Purkinje cell (primary cell): ENCODE results near the gene AMER2. TPM values are rescaled to one million over a fixed set of nuclear protein-coding genes. Genes with fewer than 3 reads are reported as not detected.

ENCODE experiments used
- polyA plus RNA-seq: library from polyadenylated mRNA; unstranded; fragments of >200 nt; fragmentation: Nextera tagmentation; gene quantifications from 2 replicates; pipeline ENCODE4 v1.2.1, GENCODE V29; 2014

AMER2 gene
- 11.0 and 15.7 TPM in 2 replicates for polyA plus RNA-seq

DNA sequence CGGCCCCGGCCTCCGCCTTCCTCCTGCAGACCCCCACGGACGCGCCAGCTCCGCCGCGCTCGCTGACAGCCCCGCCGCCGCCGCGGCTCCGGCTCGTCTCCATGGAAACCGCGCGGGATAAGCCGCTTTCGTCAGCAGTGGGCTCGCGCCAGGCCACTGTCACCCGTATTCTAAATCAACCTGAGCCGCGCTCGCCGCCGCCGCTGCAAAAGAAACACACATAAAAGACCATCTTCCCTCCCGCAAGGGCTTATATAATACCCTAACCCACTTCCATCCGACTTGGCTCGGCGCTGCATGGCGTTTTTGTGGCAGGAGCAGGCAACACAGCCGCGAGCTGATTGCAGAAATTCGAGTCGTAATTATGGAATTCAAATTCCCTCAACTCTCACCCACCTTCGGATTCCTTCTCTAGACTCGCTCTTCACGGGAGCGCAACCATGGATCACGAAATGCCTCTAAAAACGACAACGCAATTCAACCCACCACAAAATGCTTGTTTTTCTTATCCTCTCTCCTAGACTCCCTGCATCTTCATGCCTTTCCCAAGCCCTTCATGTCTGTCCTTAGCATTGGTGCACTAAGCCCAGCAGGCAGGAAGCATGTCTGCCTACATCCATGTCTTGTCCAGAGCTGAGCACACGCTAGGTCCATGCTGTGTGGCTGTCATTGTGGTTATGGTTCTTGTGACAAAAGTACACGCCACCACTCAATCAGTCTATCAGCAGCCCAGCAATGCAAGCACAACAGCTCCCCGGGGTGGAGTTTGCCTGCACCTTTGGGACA, at the start of gene AMER2:
Gene AMER2, minus strand, starts transcription at position 772 of the 786 bp plus-strand sequence. Its CDS starts 669 bp downstream, at position 103.

Other genes with a start within 250 kb of the AMER2 start
- 0.21 and 1.1 TPM in 2 replicates for gene PABPC3, start 76.2 kb downstream of the AMER2 start, polyA plus RNA-seq
- 27.0 and 30.4 TPM in 2 replicates for gene MTMR6, start 115.2 kb upstream of the AMER2 start, polyA plus RNA-seq
- 19.3 and 19.4 TPM in 2 replicates for gene NUP58, start 129.3 kb upstream of the AMER2 start, polyA plus RNA-seq
- 25.3 and 36.4 TPM in 2 replicates for gene ATP8A2, start 199.7 kb upstream of the AMER2 start, polyA plus RNA-seq